Activated naive CD8-positive, alpha-beta T cell treated with anti-CD3 and anti-CD28 coated beads, Interleukin-2, amount 50 U/mL, for 24 hours (primary cell): ENCODE data around the gene ARF3.

Experiments
- ATAC-seq: fragments of 150-1000 bp; cut with Tn5 transposase; one replicate; pipeline ENCODE4 v1.10.0; 2021
- DNase-seq: peaks from one replicate; pipeline ENCODE4 v3.0.0; 2021
- H3K27ac Mint-ChIP-seq: one replicate; pipeline ENCODE4 v1.8.0; 2021; ENCODE audit warnings: mild to moderate bottlenecking, mixed read lengths
- H3K27me3 Mint-ChIP-seq: one replicate; pipeline ENCODE4 v1.8.0; 2021; ENCODE audit warnings: mixed read lengths
- H3K36me3 Mint-ChIP-seq: one replicate; pipeline ENCODE4 v1.8.0; 2021; ENCODE audit warnings: low read depth, mixed read lengths
- H3K4me1 Mint-ChIP-seq: one replicate; pipeline ENCODE4 v1.8.0; 2021; ENCODE audit warnings: mixed read lengths
- H3K4me3 Mint-ChIP-seq: one replicate; pipeline ENCODE4 v1.8.0; 2021; ENCODE audit warnings: mild to moderate bottlenecking, moderate library complexity, mixed read lengths
- H3K9me3 Mint-ChIP-seq: one replicate; pipeline ENCODE4 v1.8.0; 2021; ENCODE audit warnings: mixed read lengths

Gene ARF3

GRCh38 chr12:48901278-48901677 lies 56.0 kb downstream of the ARF3 start:
- Mint-ChIP-seq H3K9me3 (no peaks in the 10 kb centered on the region), H3K36me3 (no peaks in the 10 kb centered on the region), H3K27me3 (peaks cover 12% of the 10 kb centered on the region), H3K27ac (no peak overlapping the region), H3K4me3 (no peak overlapping the region), H3K4me1 (peaks cover 10% of the 10 kb centered on the region)
- DNase-seq (no peak), ATAC-seq (peak; percentile 56)

GRCh38 chr12:48899651-48900050 lies 57.6 kb downstream of the ARF3 start:
- H3K27ac Mint-ChIP-seq = no peak overlapping the region
- H3K4me1 Mint-ChIP-seq = peaks cover 10% of the 10 kb centered on the region
- peaks cover 16% of the 10 kb centered on the region for H3K27me3 Mint-ChIP-seq
- no peaks in the 10 kb centered on the region for H3K9me3 Mint-ChIP-seq
- DNase-seq = no peak
- no peak for ATAC-seq
- no peak overlapping the region for H3K4me3 Mint-ChIP-seq
- H3K36me3 Mint-ChIP-seq = no peaks in the 10 kb centered on the region

GRCh38 chr12:48894271-48894670 lies 63.0 kb downstream of the ARF3 start:
- Mint-ChIP-seq H3K36me3 (no peaks in the 10 kb centered on the region), H3K27ac (no peak overlapping the region), H3K4me3 (no peak overlapping the region), H3K9me3 (no peaks in the 10 kb centered on the region), H3K4me1 (peaks cover 8% of the 10 kb centered on the region), H3K27me3 (peaks cover 33% of the 10 kb centered on the region)
- ATAC-seq (no peak), DNase-seq (no peak)

GRCh38 chr12:48890657-48891418 lies 66.4 kb downstream of the ARF3 start:
- no peaks in the 10 kb centered on the region for H3K36me3 Mint-ChIP-seq
- no peak overlapping the region for H3K4me3 Mint-ChIP-seq
- H3K9me3 Mint-ChIP-seq = no peaks in the 10 kb centered on the region
- DNase-seq = peak; percentile 84
- H3K4me1 Mint-ChIP-seq = peaks cover 8% of the 10 kb centered on the region
- no peak overlapping the region for H3K27ac Mint-ChIP-seq
- H3K27me3 Mint-ChIP-seq = peaks cover 24% of the 10 kb centered on the region
- peak; percentile 96 for ATAC-seq

GRCh38 chr12:48889679-48890078 lies 67.6 kb downstream of the ARF3 start:
- H3K27me3 Mint-ChIP-seq = peaks cover 20% of the 10 kb centered on the region
- H3K4me3 Mint-ChIP-seq = no peak overlapping the region
- H3K27ac Mint-ChIP-seq = no peak overlapping the region
- H3K36me3 Mint-ChIP-seq = no peaks in the 10 kb centered on the region
- no peak for DNase-seq
- ATAC-seq = no peak
- H3K9me3 Mint-ChIP-seq = no peaks in the 10 kb centered on the region
- peaks cover 8% of the 10 kb centered on the region for H3K4me1 Mint-ChIP-seq
